T-helper 17 cell (primary cell): ENCODE results near the gene ZDHHC11. TPM values are rescaled to one million over a fixed set of nuclear protein-coding genes. Genes with fewer than 3 reads are reported as not detected.
"Not testable (repeated sequence)": the region's sequence is repeated elsewhere in the genome, so short reads cannot be mapped to it uniquely, and the experiment has no call there.

Experiments used
- ATAC-seq: fragments of 150-1000 bp; cut with Tn5 transposase; 2 replicates; pipeline ENCODE4 v1.10.0; 2021; ENCODE audit warnings: mild to moderate bottlenecking, moderate library complexity
- DNase-seq, 3 donors: peaks; one replicate each; pipeline versions ENCODE4 v3.0.0 to v3.0.0-alpha.2; 2020 to 2021
- H3K9me3 ChIP-seq: one replicate; pipeline ENCODE4 v1.7.0; 2013; ENCODE audit warnings: low read length, mild to moderate bottlenecking; ENCODE audit not compliant: control insufficient read depth, poor library complexity, severe bottlenecking
- H3K27ac Mint-ChIP-seq: one replicate; pipeline ENCODE4 v1.8.0; 2022; ENCODE audit warnings: mild to moderate bottlenecking, moderate library complexity, mixed read lengths
- H3K27me3 Mint-ChIP-seq: one replicate; pipeline ENCODE4 v1.8.0; 2022; ENCODE audit warnings: mixed read lengths
- H3K36me3 Mint-ChIP-seq: one replicate; pipeline ENCODE4 v1.8.0; 2022; ENCODE audit warnings: low read depth, mixed read lengths
- H3K4me1 Mint-ChIP-seq: one replicate; pipeline ENCODE4 v1.8.0; 2022; ENCODE audit warnings: mild to moderate bottlenecking, mixed read lengths
- H3K4me3 Mint-ChIP-seq: one replicate; pipeline ENCODE4 v1.8.0; 2022; ENCODE audit warnings: mild to moderate bottlenecking, moderate library complexity, mixed read lengths
- total RNA-seq, 4 donors: library from RNA in 2 of 4; stranded (reverse) in 2 of 4; gene quantifications; one replicate each; pipeline ENCODE4 v1.2.3 and lab custom pipeline; 2022 to 2026

Gene ZDHHC11
- total RNA-seq, 2 donors from 2014 or later = 27.7 to 37.1 TPM

- no peak overlapping the region for H3K4me3 Mint-ChIP-seq
- H3K9me3 ChIP-seq = no peaks in the 10 kb centered on the region
- peaks cover 7% of the 10 kb centered on the region for H3K4me1 Mint-ChIP-seq
- DNase-seq (no peak), ATAC-seq (no peak)
- H3K27me3 Mint-ChIP-seq = no peaks in the 10 kb centered on the region
- H3K36me3 Mint-ChIP-seq = peaks cover 2% of the 10 kb centered on the region
- H3K27ac Mint-ChIP-seq = peak overlapping the region; percentile 17
These were observed 9.1 kb upstream of the ZDHHC11 start for GRCh38 chr5:859798-860296.

DNA sequence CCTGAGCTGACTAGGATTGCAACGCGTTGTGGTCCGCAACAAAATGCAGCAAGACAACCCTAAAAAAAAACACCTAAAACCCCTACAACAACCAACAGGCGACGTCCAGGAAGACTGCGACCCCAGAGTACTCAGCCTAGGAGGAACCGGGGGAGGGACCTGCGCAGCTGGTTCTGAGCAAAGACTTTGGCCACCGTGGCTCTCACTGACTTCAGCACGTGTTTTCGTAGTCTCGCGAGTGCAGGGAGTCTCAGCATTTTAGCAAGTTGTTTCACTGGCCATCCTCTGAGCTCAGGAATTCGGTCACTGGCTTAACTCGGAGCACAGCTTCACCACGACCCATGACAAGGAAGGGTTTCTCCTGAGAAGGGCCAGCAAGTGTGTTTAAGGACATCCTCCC lies 8.6 kb upstream of the ZDHHC11 start:
- Mint-ChIP-seq H3K36me3 (peaks cover 2% of the 10 kb centered on the region), H3K27me3 (no peaks in the 10 kb centered on the region), H3K27ac (peak overlapping the region; percentile 17), H3K4me1 (peaks cover 7% of the 10 kb centered on the region), H3K4me3 (no peak overlapping the region)
- no peak for ATAC-seq
- DNase-seq = no peak
- H3K9me3 ChIP-seq = no peaks in the 10 kb centered on the region

DNA sequence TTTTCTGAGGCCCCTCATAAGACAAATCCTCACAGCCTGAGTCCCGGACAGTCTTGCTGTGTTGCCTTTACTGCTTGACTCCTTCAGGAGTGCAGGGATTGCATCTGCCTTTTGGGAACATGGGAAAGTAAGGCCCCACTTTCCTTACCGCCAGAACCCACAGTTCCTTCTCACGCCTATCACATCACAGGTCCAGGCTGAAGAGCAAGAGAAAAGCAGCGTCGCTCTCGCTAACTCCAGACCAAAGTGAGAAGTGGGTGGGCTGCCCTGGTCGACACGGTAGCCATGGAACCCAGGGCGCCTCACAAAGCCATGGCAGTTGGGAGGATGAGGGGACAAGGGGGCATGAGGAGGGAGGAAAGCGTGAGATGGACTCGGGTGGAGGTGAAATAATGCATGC lies 7.9 kb upstream of the ZDHHC11 start:
- peaks cover 7% of the 10 kb centered on the region for H3K4me1 Mint-ChIP-seq
- H3K27me3 Mint-ChIP-seq = no peaks in the 10 kb centered on the region
- no peak for ATAC-seq
- H3K36me3 Mint-ChIP-seq = no peaks in the 10 kb centered on the region
- DNase-seq = no peak
- H3K27ac Mint-ChIP-seq = peak overlapping the region; percentile 17
- no peaks in the 10 kb centered on the region for H3K9me3 ChIP-seq
- no peak overlapping the region for H3K4me3 Mint-ChIP-seq

GRCh38 chr5:856531-857425 lies 6.0 kb upstream of the ZDHHC11 start:
- ATAC-seq = peak; percentile 24
- no peak for DNase-seq
- Mint-ChIP-seq H3K4me1 (peaks cover 9% of the 10 kb centered on the region), H3K27ac (no peak overlapping the region), H3K27me3 (peaks cover 7% of the 10 kb centered on the region), H3K4me3 (no peak overlapping the region), H3K36me3 (no peaks in the 10 kb centered on the region)
- no peaks in the 10 kb centered on the region for H3K9me3 ChIP-seq

DNA sequence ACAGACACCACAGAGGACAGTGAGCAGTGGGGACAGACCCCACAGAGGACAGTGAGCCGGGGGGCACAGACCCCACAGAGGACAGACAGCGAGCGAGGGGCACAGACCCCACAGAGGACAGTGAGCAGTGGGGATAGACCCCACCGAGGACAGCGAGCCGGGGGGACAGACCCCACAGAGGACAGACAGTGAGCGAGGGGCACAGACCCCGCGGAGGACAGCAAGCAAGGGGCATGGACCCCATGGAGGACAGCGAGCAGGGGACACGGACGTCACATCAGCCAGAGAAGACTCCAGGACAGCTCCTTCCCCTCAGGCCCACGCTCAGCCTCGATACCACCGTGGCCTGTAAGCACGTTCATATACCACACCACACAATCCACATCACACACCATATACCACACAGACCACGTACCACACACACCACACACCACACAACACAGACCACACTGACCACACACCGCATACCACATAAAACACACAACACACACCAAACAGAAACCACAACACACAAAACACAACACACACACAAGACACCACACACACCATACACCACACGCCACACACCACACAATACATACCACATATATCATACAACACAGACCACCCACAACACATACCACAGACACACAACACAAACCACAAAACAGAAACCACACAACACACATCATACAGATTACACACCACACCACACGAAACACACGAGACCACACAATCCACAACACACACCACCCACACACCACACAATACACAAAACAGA lies 5.2 kb upstream of the ZDHHC11 start:
- no peaks in the 10 kb centered on the region for H3K9me3 ChIP-seq
- H3K4me3 Mint-ChIP-seq = no peak overlapping the region
- peaks cover 9% of the 10 kb centered on the region for H3K4me1 Mint-ChIP-seq
- DNase-seq = no peak
- H3K36me3 Mint-ChIP-seq = no peaks in the 10 kb centered on the region
- ATAC-seq = peak; percentile 50
- H3K27me3 Mint-ChIP-seq = peaks cover 10% of the 10 kb centered on the region
- no peak overlapping the region for H3K27ac Mint-ChIP-seq

GRCh38 chr5:854966-855743 lies 4.4 kb upstream of the ZDHHC11 start:
- H3K36me3 Mint-ChIP-seq = no peaks in the 10 kb centered on the region
- H3K27ac Mint-ChIP-seq = no peak overlapping the region
- no peak for DNase-seq
- H3K27me3 Mint-ChIP-seq = peaks cover 10% of the 10 kb centered on the region
- no peak for ATAC-seq
- peaks cover 8% of the 10 kb centered on the region for H3K4me1 Mint-ChIP-seq
- H3K9me3 ChIP-seq = no peaks in the 10 kb centered on the region
- H3K4me3 Mint-ChIP-seq = no peak overlapping the region

- H3K36me3 Mint-ChIP-seq = no peaks in the 10 kb centered on the region
- H3K4me1 Mint-ChIP-seq = peaks cover 8% of the 10 kb centered on the region
- peak overlapping the region; percentile 25 for H3K4me3 Mint-ChIP-seq
- no peak overlapping the region for H3K27ac Mint-ChIP-seq
- no peak for ATAC-seq
- peaks cover 10% of the 10 kb centered on the region for H3K27me3 Mint-ChIP-seq
- H3K9me3 ChIP-seq = no peaks in the 10 kb centered on the region
- DNase-seq = no peak
These were observed 3.4 kb upstream of the ZDHHC11 start for GRCh38 chr5:854217-854616.

DNA sequence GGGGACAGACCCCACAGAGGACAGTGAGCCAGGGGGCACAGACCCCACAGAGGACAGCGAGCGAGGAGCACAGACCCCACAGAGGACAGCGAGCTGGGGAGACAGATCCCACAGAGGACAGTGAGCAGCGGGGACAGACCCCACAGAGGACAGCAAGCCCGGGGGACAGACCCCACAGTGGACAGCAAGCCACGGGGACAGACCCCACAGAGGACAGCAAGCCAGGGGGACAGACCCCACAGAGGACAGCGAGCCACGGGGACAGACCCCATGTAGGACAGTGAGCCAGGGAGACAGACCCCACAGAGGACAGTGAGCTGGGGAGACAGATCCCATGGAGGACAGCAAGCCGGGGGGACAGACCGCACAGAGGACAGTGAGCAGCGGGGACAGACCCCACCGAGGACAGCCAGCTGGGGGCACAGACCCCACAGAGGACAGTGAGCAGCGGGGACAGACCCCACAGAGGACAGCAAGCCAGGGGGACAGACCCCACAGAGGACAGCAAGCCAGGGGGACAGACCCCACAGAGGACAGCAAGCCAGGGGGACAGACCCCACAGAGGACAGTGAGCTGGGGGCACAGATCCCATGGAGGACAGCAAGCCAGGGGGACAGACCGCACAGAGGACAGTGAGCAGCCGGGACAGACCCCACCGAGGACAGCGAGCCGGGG lies 2.8 kb upstream of the ZDHHC11 start:
- H3K4me1 Mint-ChIP-seq, DNase-seq, H3K9me3 ChIP-seq, H3K27me3 Mint-ChIP-seq, H3K27ac Mint-ChIP-seq, H3K36me3 Mint-ChIP-seq, ATAC-seq, H3K4me3 Mint-ChIP-seq: not testable (repeated sequence)

DNA sequence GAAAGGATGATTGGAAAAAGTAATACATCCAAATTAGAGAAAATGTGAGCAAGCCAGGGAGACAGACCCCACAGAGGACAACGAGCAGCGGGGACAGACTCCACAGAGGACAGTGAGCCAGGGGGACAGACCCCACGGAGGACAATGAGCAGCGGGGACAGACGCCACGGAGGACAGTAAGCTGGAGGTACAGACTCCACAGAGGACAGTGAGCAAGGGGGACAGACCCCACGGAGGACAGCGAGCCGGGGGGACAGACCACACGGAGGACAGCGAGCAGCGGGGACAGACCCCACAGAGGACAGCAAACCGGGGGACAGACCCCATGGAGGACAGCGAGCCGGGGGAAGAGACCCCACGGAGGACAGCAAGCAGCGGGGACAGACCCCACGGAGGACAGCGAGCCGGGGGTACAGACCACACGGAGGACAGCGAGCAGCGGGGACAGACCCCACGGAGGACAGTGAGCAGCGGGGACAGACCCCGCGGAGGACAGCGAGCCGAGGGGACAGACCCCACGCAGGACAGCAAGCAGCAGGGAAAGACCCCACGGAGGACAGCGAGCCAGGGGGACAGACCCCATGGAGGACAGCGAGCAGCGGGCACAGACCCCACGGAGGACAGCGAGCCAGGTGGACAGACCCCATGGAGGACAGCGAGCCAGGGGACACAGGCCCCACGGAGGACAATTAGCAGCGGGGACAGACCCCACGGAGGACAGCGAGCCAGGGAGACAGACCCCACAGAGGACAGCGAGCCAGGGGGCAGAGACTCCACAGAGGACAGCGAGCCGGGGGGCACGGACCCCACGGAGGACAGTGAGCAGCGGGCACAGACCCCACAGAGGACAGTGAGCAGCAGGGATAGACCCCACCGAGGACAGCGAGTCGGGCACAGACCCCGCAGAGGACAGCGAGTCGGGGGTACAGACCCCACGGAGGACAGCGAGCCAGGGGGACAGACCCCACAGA lies 1.9 kb upstream of the ZDHHC11 start:
- no peak overlapping the region for H3K4me3 Mint-ChIP-seq
- peaks cover 5% of the 10 kb centered on the region for H3K4me1 Mint-ChIP-seq
- H3K27me3 Mint-ChIP-seq = peaks cover 10% of the 10 kb centered on the region
- H3K36me3 Mint-ChIP-seq = no peaks in the 10 kb centered on the region
- H3K9me3 ChIP-seq = no peaks in the 10 kb centered on the region
- ATAC-seq (no peak), DNase-seq (no peak)
- no peak overlapping the region for H3K27ac Mint-ChIP-seq

DNA sequence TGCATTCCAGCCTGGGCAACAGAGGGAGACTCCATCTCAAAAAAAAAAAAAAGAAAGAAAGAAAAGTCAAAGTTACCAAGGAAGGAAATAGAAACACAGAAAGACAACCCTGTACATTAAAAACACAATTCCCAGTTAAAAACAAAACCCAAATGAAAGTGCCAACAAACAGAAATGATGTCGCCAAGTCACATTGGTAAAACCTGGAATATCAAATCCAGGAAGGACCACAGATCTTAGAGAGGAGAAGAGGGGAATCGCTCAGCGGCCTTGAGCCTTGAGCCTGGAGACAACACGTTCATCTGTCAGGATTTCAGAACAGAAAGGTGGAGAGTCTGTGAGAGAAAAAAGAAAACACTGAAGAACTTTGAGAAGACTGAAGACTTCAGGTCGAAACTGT lies 1.2 kb upstream of the ZDHHC11 start:
- no peak for ATAC-seq
- H3K4me3 Mint-ChIP-seq = no peak overlapping the region
- DNase-seq = no peak
- H3K9me3 ChIP-seq = no peaks in the 10 kb centered on the region
- no peak overlapping the region for H3K27ac Mint-ChIP-seq
- peaks cover 3% of the 10 kb centered on the region for H3K4me1 Mint-ChIP-seq
- H3K27me3 Mint-ChIP-seq = peaks cover 10% of the 10 kb centered on the region
- H3K36me3 Mint-ChIP-seq = no peaks in the 10 kb centered on the region

GRCh38 chr5:851553-851952 lies 767 bp upstream of the ZDHHC11 start:
- no peaks in the 10 kb centered on the region for H3K9me3 ChIP-seq
- Mint-ChIP-seq H3K4me1 (peaks cover 7% of the 10 kb centered on the region), H3K27me3 (peaks cover 10% of the 10 kb centered on the region), H3K27ac (no peak overlapping the region), H3K36me3 (no peaks in the 10 kb centered on the region), H3K4me3 (no peak overlapping the region)
- DNase-seq (no peak), ATAC-seq (no peak)

DNA sequence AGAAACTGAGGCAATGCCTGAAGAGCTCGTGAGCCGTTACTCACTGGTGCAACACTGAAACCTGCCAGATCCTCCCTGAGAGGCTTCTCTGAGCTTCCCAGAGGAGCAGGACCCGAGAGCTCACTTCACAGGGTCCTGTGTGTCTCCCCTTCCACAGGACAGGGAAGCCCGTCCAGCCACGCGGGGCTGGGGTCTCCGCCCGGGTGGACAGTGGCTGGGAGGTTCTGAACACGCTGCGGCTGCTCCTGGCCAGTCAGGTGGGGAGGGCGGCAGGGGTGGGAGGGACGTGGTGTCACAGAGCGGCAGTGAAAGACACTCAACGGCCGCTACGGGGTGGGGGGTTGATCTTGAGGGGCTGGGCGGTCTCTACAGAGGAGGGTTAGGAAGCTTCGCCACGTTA lies 290 bp upstream of the ZDHHC11 start:
- H3K9me3 ChIP-seq = no peaks in the 10 kb centered on the region
- Mint-ChIP-seq H3K4me3 (no peak overlapping the region), H3K27me3 (peaks cover 10% of the 10 kb centered on the region), H3K4me1 (peaks cover 10% of the 10 kb centered on the region), H3K36me3 (no peaks in the 10 kb centered on the region), H3K27ac (no peak overlapping the region)
- DNase-seq = no peak
- ATAC-seq = no peak
